Measurements from ENCODE around the gene TTC39C.
A peak's percentile ranks its signal among the peaks of the same experiment; 100 is the strongest.

Gene TTC39C

GRCh38 chr18:24014062-24014985, at the start of gene TTC39C:
Gene TTC39C, plus strand, starts transcription at chr18:24014754. Its CDS starts 118 bp downstream, at chr18:24014872.
- peak; percentile 75 to 84 for DNase-seq

DNA sequence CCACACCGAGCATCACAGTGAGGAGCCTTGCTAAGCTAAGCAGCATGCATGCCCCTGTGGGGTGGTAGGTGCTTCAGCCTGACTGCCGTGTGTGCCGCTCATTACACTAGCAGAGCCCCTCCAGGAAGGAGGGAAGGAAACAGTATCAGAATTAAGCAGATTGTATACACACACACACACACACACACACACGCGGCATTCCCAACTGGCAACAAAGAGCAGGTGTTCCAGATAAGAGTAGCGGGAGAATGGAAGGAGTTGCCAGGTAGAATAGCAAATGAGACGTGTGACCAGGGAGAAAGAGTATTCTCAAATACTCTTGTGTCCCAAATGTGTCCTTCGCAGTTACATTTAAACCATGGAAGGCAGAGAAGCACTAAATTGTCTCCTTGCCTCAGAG, 47.6 kb upstream of the TTC39C start:
- no peak for DNase-seq

DNA sequence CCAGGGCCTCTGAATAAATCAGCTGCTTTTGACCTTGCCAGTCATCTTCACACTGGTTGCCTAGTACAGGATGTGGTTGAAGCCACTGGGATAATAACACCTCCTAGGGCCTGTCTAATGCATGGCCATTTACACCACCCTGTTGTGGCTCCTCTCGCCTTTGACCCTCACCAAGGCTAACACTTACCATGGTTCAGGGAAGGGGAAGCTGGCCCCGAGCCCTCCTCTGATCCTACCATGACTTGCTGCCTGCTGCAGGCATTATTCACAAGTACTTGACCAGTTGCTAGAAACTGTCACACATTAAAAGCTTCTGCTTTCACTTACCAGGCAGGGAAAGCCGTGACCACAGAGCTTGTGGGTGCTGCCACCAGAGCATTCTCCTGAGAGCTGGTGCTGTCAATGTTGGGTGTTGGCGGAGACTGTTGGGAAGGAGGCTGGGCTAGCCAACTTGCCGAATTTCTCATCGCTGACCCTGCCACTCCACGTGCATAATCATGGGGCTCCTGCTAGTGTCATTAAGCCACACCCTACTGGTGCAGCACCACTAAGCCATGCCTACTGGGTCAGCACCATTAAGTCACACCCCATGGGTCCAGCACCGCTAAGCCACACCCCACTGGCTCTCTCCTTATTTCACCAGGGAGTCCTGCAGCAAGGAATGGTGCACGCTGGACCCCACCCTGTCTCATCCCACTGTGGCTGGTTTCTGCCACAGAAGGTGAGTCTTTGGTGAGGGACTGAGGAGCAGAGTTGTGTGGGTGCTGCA, 47.0 kb upstream of the TTC39C start:
- DNase-seq: no peak

GRCh38 chr18:23968638-23969604, 45.6 kb upstream of the TTC39C start:
- no peak for DNase-seq

DNA sequence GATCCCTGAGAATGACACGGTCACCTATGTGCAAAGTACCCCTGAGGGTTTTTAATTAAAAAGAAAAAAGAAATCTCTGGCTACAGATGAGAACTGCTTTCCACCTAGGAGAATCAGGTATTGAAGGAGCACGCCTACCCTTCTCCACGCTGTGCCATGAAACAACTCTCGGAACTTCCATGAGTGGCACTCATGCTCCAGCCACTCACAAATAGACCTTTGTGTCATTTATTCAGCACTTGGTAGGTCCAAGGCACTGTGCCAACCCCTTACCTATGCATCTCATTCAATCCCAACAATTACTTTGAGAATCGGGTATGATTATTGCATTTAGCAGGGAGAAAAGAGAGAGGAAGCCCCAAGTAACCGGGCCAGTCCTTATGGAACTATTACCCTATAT, 44.9 kb upstream of the TTC39C start:
- no peak for DNase-seq

DNA sequence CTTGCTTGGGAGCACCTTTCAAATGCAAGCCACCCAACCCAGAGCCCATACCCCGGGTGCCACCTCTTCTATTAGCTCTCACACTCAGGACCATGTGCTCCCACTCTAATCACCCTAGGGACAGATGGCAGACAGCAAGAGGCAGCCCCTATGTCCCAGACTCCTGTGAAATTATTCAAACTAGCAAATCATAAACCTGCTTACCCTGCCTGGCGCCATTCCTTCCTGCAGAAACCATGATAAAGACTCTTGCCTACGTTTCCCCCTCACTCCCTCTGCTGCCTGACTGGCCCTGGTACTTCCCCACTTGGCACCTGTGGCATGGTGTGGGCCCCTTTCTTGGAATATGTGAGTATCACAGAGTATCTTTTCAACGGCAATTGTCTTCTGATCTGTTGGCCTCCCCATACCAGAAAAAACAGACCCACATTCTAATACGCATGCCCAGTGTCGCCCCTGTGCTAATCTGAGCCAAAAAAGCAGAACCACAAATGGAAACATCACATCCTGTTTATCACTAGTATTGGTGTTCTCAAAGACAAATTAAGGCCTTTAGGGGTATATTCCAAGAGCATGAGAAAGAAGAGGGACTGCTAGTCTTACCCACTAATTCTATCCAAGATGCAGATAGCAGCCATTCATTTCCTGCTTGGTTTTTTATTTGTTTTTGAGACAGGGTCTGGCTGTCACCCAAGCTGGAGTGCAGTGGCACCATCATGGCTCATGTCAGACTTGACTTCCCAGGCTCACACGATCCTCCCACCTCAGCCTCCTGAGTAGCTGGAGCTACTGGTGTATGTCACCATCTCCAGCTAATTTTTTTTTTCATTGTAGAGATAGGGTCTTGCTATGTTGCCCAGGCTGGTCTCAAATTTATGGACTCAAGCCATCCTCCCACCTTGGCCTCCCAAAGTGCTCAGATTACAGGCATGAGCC, 44.1 kb upstream of the TTC39C start:
- peak; percentile 56 to 66 for DNase-seq

DNA sequence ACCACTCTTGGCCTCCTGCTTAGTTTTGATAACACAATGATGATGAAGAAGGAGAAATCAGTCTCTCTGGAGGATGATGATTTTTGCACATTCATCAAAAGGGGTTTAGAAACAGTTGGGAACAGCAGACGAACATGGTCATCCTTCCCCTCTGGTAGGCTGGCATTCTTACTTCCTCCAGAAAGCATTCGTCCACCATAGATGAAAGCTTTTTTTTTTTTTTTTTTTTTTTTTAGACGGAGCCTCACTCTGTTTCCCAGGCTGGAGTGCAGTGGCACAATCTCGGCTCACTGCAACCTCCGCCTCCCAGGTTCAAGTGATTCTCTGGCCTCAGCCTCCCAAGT, 43.5 kb upstream of the TTC39C start:
- no peak for DNase-seq

DNA sequence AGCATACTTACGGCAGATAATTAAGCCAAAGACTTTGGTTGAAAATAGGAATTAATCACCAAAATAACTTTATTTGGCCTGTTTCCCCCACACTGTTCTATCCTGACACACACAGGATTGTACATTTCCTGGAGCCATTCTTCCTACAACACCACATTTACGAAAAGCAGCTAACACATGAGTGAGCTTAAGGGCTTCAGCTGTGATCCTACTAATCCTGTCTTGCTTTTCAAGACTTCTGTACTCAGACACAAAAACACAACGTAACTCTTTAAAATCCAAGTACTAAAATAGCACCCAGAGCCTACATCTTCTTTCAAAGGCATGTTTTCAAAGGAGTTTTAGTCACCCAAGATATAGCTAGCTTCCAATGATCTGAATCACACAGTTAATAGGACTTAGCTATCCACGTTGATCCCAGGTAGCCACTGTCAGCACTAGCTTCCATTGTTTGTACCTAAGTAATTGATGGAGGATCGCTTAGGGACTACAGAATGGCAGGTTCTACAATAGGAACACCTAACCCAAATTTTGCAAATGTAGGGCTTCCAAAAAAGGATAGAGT, 42.8 kb upstream of the TTC39C start:
- DNase-seq: no peak

DNA sequence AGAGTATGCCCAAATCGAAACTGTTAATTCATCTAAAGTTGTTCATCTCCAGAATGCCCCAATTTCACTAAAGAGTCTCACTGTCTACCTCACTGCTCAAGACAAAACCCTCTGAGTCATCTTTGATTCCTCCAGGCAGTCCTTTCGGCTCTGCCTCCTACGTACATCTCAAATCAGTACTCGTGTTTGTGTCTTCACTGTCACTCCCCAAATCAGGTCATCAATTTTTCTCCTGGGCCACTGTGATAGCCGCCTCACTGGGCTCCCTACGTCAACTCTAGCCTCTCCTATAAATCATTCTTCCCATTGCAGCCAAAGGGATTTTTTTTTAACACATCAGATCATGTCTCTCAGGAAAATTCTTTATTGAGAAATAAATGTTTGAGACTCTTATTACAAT, 42.1 kb upstream of the TTC39C start:
- no peak for DNase-seq

- DNase-seq: no peak
Observed at GRCh38 chr18:23977103-23977502, 37.5 kb upstream of the TTC39C start.

DNA sequence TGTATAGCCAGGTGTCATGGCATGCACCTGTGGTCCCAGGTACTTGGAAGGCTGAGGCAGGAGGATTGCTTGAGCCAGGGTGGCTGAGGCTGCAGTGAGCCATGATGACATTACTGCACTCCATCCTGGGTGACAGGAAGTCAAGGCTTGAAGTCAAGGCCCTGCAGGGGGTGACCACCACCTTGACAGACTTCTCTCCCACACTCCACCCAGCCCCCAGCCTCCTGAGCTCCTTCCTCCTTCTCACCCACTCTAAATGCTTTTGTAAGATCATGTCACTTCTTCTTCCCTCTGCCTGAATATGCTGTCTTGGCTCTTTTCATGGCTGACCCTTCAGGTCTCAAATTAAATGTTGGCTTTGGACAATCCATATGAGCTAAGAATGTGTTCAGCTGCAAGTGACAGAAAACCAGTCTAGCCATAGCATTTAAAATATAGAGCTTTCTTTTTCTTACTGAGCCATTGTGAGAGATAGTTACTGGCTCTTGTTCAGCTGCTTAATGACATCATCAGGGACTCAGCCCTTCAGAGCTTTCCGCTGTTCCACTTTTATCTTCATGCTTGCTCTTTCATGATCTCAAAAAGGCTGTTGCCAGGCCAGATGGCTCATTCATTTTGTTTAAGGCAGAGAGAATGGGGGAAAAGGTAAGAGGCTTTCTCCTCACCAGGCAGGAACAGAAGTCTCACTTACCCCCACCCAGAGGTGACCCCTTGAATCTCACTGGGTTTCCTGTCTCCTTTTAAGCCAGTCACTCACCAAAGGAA, 36.7 kb upstream of the TTC39C start:
- DNase-seq: no peak

DNA sequence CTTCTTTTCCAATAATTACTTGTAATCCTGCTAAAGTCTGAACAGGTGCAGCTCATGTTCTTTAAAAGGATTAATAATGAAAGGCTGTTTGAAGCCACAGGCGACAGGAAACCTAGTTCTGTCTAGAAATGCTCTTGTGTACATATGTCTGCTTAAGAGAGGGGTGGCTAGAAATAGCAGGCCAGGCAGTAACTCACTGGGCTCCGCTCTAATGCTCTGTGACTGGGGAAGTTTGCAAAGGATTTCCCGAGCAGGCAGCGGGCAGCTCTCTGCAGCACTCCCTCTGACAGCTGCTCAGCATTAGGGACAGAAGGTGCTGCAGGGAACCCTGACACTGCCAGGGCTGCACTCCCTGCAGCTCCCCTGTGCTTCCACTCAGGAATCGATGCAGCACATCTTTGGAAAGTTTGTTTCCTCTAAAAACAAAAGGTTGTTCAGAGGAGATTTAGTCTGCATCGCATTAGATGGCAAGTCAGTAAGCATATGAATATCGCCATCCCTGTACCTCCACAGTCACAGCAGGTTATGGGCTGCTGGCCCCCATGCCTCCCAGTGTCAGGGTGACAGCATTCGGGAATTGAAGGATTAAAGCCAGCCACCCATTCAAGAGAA, 33.1 kb upstream of the TTC39C start:
- DNase-seq: no peak

- no peak for DNase-seq
Observed at GRCh38 chr18:23982155-23983079, 32.1 kb upstream of the TTC39C start.

- DNase-seq: no peak
Observed at GRCh38 chr18:23983112-23983511, 31.4 kb upstream of the TTC39C start.

- no peak for DNase-seq
Observed at GRCh38 chr18:23986600-23987359, 27.8 kb upstream of the TTC39C start.

DNA sequence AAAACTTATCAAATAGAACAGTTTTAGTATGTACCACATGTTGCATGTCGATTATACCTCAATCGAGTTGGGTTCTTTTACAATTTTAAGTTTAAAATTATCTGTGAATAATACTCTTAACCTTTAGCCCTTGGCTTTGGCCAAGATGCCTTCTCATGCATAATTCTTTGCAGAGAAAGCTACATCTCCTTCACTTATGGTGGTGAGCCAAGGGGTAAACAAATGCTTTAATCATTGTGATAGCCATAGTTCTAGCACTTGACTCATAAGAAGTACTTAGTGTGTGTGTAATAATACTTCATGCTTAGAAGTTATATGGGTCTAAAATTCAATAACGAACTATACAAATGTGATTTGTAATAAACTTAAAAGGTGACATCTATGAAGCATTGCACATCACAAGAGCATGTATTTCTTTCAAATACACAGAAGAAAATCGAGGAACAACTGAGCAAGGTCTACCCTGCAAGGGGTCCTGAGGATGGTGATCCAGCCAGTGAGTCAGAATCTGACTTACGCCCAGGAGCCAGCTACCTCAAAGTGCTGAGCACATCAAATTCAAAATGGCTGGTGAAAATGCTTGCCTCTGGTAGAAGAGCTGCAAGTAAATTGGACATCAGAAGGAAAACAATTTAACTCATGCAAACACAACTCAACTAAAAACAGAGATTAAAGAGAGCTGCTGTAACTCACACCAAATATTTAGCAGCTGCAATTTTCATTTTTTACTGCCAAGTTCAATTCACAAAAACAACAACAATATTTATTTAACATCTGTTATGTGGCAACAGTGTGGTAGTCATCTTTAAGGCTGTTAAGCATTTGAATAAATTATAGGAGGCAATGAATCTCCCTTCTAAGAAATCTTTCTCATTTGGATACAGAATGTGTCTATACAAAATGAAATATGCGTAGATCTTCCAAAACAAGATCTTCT, 23.8 kb upstream of the TTC39C start:
- DNase-seq: no peak
